Measurements from ENCODE around the gene COL6A1.

GRCh38 chr21:46025113-46025770, 43.7 kb downstream of the COL6A1 start:
- TF ChIP-seq, protein P1, sequence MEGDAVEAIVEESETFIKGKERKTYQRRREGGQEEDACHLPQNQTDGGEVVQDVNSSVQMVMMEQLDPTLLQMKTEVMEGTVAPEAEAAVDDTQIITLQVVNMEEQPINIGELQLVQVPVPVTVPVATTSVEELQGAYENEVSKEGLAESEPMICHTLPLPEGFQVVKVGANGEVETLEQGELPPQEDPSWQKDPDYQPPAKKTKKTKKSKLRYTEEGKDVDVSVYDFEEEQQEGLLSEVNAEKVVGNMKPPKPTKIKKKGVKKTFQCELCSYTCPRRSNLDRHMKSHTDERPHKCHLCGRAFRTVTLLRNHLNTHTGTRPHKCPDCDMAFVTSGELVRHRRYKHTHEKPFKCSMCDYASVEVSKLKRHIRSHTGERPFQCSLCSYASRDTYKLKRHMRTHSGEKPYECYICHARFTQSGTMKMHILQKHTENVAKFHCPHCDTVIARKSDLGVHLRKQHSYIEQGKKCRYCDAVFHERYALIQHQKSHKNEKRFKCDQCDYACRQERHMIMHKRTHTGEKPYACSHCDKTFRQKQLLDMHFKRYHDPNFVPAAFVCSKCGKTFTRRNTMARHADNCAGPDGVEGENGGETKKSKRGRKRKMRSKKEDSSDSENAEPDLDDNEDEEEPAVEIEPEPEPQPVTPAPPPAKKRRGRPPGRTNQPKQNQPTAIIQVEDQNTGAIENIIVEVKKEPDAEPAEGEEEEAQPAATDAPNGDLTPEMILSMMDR (IDR thresholded peaks at IDR 0.05): no peak
- TF ChIP-seq POLR2A (IDR thresholded peaks at IDR 0.05): no peak
